ENCODE measurements around the gene CEP164.

DNA sequence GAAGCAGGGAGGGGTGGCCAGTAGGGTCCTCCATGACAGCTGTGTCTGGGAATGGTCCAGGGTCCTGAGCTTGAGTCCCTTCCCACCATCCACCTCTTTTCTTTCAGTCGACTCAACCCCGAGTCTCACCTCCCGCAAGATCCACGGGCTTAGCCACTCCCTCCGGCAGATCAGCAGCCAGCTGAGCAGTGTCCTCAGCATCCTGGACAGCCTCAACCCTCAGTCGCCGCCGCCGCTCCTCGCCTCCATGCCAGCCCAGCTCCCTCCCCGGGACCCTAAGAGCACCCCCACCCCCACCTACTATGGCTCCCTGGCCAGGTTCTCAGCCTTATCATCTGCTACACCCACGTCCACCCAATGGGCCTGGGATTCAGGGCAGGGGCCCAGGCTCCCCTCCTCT is 81.9 kb downstream of the CEP164 start:
- TF ChIP-seq POLR2A (IDR thresholded peaks at IDR 0.05; ENCODE audit: low read depth, low read length): no peak
- TF ChIP-seq, protein P1, sequence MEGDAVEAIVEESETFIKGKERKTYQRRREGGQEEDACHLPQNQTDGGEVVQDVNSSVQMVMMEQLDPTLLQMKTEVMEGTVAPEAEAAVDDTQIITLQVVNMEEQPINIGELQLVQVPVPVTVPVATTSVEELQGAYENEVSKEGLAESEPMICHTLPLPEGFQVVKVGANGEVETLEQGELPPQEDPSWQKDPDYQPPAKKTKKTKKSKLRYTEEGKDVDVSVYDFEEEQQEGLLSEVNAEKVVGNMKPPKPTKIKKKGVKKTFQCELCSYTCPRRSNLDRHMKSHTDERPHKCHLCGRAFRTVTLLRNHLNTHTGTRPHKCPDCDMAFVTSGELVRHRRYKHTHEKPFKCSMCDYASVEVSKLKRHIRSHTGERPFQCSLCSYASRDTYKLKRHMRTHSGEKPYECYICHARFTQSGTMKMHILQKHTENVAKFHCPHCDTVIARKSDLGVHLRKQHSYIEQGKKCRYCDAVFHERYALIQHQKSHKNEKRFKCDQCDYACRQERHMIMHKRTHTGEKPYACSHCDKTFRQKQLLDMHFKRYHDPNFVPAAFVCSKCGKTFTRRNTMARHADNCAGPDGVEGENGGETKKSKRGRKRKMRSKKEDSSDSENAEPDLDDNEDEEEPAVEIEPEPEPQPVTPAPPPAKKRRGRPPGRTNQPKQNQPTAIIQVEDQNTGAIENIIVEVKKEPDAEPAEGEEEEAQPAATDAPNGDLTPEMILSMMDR (conservative IDR thresholded peaks at IDR 0.05; ENCODE audit: low read depth, low read length): no peak
- TF ChIP-seq RAD21 (IDR thresholded peaks at IDR 0.05; ENCODE audit: low read length): no peak
- no peak for TF ChIP-seq NFE2L2 (IDR thresholded peaks at IDR 0.05; ENCODE audit: low read depth, low read length)
- no peak for TF ChIP-seq MXI1 (IDR thresholded peaks at IDR 0.05; ENCODE audit: borderline replicate concordance, low read depth, low read length)
- no peak for TF ChIP-seq CHD1 (IDR thresholded peaks at IDR 0.05; ENCODE audit: low read depth, low read length)
- TF ChIP-seq FOS (IDR thresholded peaks at IDR 0.05; ENCODE audit: low read depth, low read length): no peak
- TF ChIP-seq CEBPB (IDR thresholded peaks at IDR 0.05; ENCODE audit: low read depth, low read length): no peak
- no peak for TF ChIP-seq RFX5 (IDR thresholded peaks at IDR 0.05; ENCODE audit: low read depth, low read length)
- TF ChIP-seq SMC3 (IDR thresholded peaks at IDR 0.05; ENCODE audit: low read depth, low read length): no peak
- no peak for TF ChIP-seq BHLHE40 (IDR thresholded peaks at IDR 0.05; ENCODE audit: low read depth, low read length)
- TF ChIP-seq, protein P2, sequence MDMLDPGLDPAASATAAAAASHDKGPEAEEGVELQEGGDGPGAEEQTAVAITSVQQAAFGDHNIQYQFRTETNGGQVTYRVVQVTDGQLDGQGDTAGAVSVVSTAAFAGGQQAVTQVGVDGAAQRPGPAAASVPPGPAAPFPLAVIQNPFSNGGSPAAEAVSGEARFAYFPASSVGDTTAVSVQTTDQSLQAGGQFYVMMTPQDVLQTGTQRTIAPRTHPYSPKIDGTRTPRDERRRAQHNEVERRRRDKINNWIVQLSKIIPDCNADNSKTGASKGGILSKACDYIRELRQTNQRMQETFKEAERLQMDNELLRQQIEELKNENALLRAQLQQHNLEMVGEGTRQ (IDR thresholded peaks at IDR 0.05; ENCODE audit: low read depth, low read length): no peak
- TF ChIP-seq RCOR1 (IDR thresholded peaks at IDR 0.05; ENCODE audit: insufficient replicate concordance, low read length): no peak
- no peak for TF ChIP-seq MAFK (IDR thresholded peaks at IDR 0.05; ENCODE audit: low read depth, low read length)

All from IMR-90 (cell line).